ENCODE results near the gene ENPEP.

ENPEP gene

GRCh38 chr4:110610940-110611831 lies 135.2 kb downstream of the ENPEP start:
- no peak for DNase-seq

GRCh38 chr4:110611968-110612447 lies 136.1 kb downstream of the ENPEP start:
- no peak for DNase-seq

GRCh38 chr4:110612631-110613269 lies 136.8 kb downstream of the ENPEP start:
- no peak for DNase-seq

- no peak for DNase-seq
Observed at GRCh38 chr4:110613745-110614144, 137.8 kb downstream of the ENPEP start.

GRCh38 chr4:110614173-110614963 lies 138.4 kb downstream of the ENPEP start:
- no peak for DNase-seq
